DND-41 (cell line): ENCODE measurements around the gene DGKI.

Experiments used
- ATAC-seq: fragments of 200-7000 bp; cut with Tn5 transposase; 3 replicates; pipeline ENCODE4 v1.9.1; 2021; ENCODE audit warnings: low read depth; ENCODE audit not compliant: insufficient read depth
- DNase-seq: peaks from one replicate; pipeline ENCODE4 v3.0.0-alpha.2; 2020
- H2AFZ ChIP-seq: 2 replicates; pipeline ENCODE4 v1.6.0; 2012; ENCODE audit warnings: low read depth, low read length
- H3K27ac ChIP-seq: 2 replicates; pipeline ENCODE4 v1.5.1; 2012; ENCODE audit warnings: low read length, inconsistent platforms
- H3K27me3 ChIP-seq: fragments of 200-600 bp; sonication (generic); 2 replicates; pipeline ENCODE4 v1.6.0; 2012; ENCODE audit warnings: low read length, mild to moderate bottlenecking, inconsistent platforms; ENCODE audit not compliant: insufficient read depth, poor library complexity
- H3K36me3 ChIP-seq: 2 replicates; pipeline ENCODE4 v1.5.1; 2012; ENCODE audit warnings: low read length, inconsistent platforms; ENCODE audit not compliant: insufficient read depth
- H3K4me1 ChIP-seq: 2 replicates; pipeline ENCODE4 v1.5.1; 2012; ENCODE audit warnings: mild to moderate bottlenecking, low read length; ENCODE audit not compliant: insufficient read depth
- H3K4me2 ChIP-seq: 2 replicates; pipeline ENCODE4 v1.6.0; 2012; ENCODE audit warnings: mild to moderate bottlenecking, moderate library complexity, low read length, inconsistent platforms; ENCODE audit not compliant: insufficient read depth
- H3K4me3 ChIP-seq, 2 experiments: fragments of 200-600 bp in 1 of 2; shearing (Covaris generic) in 1 of 2; 2 replicates each; pipeline ENCODE4 v1.5.1; 2012 to 2016; ENCODE audit warnings: inconsistent platforms in 2 of 2, low read length in 2 of 2, mild to moderate bottlenecking in 2 of 2, low read depth in 1 of 2, moderate library complexity in 1 of 2
- H3K79me2 ChIP-seq: 2 replicates; pipeline ENCODE4 v1.6.0; 2012; ENCODE audit warnings: low read length, inconsistent platforms; ENCODE audit not compliant: insufficient read depth
- H3K9ac ChIP-seq: 2 replicates; pipeline ENCODE4 v1.6.0; 2012; ENCODE audit warnings: low read depth, mild to moderate bottlenecking, inconsistent platforms, low read length, moderate library complexity
- H3K9me3 ChIP-seq: 2 replicates; pipeline ENCODE4 v1.5.1; 2012; ENCODE audit warnings: low read length, moderate library complexity, mild to moderate bottlenecking, inconsistent platforms; ENCODE audit not compliant: insufficient read depth, severe bottlenecking
- H4K20me1 ChIP-seq: 2 replicates; pipeline ENCODE4 v1.6.0; 2012; ENCODE audit warnings: low read length; ENCODE audit not compliant: insufficient read depth
- EZH2 ChIP-seq: IDR thresholded peaks from 3 replicates; pipeline ENCODE4 v1.6.1; 2012; ENCODE audit warnings: borderline replicate concordance, low read depth, mild to moderate bottlenecking, moderate library complexity, low read length, inconsistent platforms; ENCODE audit not compliant: severe bottlenecking
- TF ChIP-seq, protein P1 (sequence below): IDR thresholded peaks from 2 replicates; pipeline ENCODE4 v1.5.1; 2012; ENCODE audit warnings: borderline replicate concordance, low read length, moderate library complexity, mild to moderate bottlenecking; ENCODE audit not compliant: poor library complexity, severe bottlenecking; ENCODE audit errors: extremely low read depth

Gene DGKI

GRCh38 chr7:137681657-137682562 is 164.9 kb downstream of the DGKI start:
- no peak for TF ChIP-seq EZH2
- TF ChIP-seq, protein P1, sequence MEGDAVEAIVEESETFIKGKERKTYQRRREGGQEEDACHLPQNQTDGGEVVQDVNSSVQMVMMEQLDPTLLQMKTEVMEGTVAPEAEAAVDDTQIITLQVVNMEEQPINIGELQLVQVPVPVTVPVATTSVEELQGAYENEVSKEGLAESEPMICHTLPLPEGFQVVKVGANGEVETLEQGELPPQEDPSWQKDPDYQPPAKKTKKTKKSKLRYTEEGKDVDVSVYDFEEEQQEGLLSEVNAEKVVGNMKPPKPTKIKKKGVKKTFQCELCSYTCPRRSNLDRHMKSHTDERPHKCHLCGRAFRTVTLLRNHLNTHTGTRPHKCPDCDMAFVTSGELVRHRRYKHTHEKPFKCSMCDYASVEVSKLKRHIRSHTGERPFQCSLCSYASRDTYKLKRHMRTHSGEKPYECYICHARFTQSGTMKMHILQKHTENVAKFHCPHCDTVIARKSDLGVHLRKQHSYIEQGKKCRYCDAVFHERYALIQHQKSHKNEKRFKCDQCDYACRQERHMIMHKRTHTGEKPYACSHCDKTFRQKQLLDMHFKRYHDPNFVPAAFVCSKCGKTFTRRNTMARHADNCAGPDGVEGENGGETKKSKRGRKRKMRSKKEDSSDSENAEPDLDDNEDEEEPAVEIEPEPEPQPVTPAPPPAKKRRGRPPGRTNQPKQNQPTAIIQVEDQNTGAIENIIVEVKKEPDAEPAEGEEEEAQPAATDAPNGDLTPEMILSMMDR = no peak
- Histone ChIP-seq H3K79me2 (no peaks in the 10 kb centered on the region), H3K9ac (no peak overlapping the region), H3K27me3 (peaks cover 7% of the 10 kb centered on the region), H3K27ac (no peak overlapping the region), H3K4me1 (no peaks in the 10 kb centered on the region), H3K36me3 (no peaks in the 10 kb centered on the region), H2AFZ (no peak overlapping the region), H3K4me3 (no peak overlapping the region), H3K4me2 (no peak overlapping the region), H3K9me3 (no peaks in the 10 kb centered on the region), H4K20me1 (no peaks in the 10 kb centered on the region)
- no peak for DNase-seq
- no peak for ATAC-seq

GRCh38 chr7:137674551-137675409 is 172.0 kb downstream of the DGKI start:
- Histone ChIP-seq H4K20me1 (no peaks in the 10 kb centered on the region), H3K9me3 (no peaks in the 10 kb centered on the region), H3K4me2 (no peak overlapping the region), H3K4me3 (no peak overlapping the region), H3K27me3 (peaks cover 7% of the 10 kb centered on the region), H3K36me3 (no peaks in the 10 kb centered on the region), H3K79me2 (no peaks in the 10 kb centered on the region), H3K9ac (no peak overlapping the region), H2AFZ (no peak overlapping the region), H3K27ac (no peak overlapping the region), H3K4me1 (no peaks in the 10 kb centered on the region)
- no peak for TF ChIP-seq EZH2
- TF ChIP-seq, protein P1 = no peak
- DNase-seq = no peak
- no peak for ATAC-seq

- Histone ChIP-seq H3K36me3 (no peaks in the 10 kb centered on the region), H3K4me2 (no peak overlapping the region), H3K9ac (no peak overlapping the region), H3K27me3 (peaks cover 7% of the 10 kb centered on the region), H3K4me1 (no peaks in the 10 kb centered on the region), H2AFZ (no peak overlapping the region), H3K27ac (no peak overlapping the region), H3K9me3 (no peaks in the 10 kb centered on the region), H3K79me2 (no peaks in the 10 kb centered on the region), H4K20me1 (no peaks in the 10 kb centered on the region), H3K4me3 (no peak overlapping the region)
- ATAC-seq = no peak
- no peak for DNase-seq
- no peak for TF ChIP-seq EZH2
- TF ChIP-seq, protein P1 = no peak
Observed at GRCh38 chr7:137674048-137674447, 172.7 kb downstream of the DGKI start.
